NB4 (cell line): ENCODE measurements around the gene KRT15.

Source experiments
- DNase-seq: peaks from one replicate; pipeline ENCODE4 v3.0.0; 2010; ENCODE audit warnings: low read depth
- H3K4me3 ChIP-seq: one replicate; pipeline ENCODE4 v1.5.1; 2011; ENCODE audit warnings: mild to moderate bottlenecking, low read depth, low read length, moderate library complexity
- MYC ChIP-seq: IDR thresholded peaks from 2 replicates; pipeline ENCODE4 v1.6.1; 2011; ENCODE audit warnings: low read depth, low read length
- POLR2A ChIP-seq: IDR thresholded peaks from 2 replicates; pipeline ENCODE4 v1.6.1; 2011; ENCODE audit warnings: mild to moderate bottlenecking; ENCODE audit not compliant: insufficient read length; ENCODE audit errors: extremely low read depth
- TF ChIP-seq, protein P1 (sequence below): IDR thresholded peaks from 2 replicates; pipeline ENCODE4 v1.6.1; 2011; ENCODE audit warnings: low read depth, low read length
- TF ChIP-seq, protein P2 (sequence below): IDR thresholded peaks from one replicate; pipeline ENCODE4 v1.5.1; 2012; ENCODE audit warnings: low read depth, low read length

The KRT15 gene

DNA sequence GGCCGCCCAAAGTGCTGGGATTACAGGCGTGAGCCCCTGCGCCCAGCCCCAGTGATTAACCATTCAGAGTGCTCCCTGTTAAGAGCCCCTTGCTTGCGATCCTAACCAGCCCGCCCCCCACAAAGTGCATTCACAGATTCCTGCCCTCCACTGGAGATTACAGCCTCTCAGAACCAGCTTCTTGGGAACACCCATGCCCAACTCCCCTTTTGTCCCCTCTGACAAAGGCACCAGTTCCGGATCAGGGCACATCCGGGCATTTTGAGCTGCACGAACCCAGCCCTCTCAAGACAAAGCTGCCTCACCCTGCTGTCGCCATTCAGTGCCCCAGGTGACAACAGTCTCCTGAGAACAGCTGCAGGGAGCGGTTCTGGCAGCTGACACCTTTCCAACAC is 10.3 kb upstream of the KRT15 start:
- TF ChIP-seq, protein P1, sequence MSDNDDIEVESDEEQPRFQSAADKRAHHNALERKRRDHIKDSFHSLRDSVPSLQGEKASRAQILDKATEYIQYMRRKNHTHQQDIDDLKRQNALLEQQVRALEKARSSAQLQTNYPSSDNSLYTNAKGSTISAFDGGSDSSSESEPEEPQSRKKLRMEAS: no peak
- TF ChIP-seq, protein P2, sequence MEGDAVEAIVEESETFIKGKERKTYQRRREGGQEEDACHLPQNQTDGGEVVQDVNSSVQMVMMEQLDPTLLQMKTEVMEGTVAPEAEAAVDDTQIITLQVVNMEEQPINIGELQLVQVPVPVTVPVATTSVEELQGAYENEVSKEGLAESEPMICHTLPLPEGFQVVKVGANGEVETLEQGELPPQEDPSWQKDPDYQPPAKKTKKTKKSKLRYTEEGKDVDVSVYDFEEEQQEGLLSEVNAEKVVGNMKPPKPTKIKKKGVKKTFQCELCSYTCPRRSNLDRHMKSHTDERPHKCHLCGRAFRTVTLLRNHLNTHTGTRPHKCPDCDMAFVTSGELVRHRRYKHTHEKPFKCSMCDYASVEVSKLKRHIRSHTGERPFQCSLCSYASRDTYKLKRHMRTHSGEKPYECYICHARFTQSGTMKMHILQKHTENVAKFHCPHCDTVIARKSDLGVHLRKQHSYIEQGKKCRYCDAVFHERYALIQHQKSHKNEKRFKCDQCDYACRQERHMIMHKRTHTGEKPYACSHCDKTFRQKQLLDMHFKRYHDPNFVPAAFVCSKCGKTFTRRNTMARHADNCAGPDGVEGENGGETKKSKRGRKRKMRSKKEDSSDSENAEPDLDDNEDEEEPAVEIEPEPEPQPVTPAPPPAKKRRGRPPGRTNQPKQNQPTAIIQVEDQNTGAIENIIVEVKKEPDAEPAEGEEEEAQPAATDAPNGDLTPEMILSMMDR: no peak
- TF ChIP-seq MYC: no peak
- no peak for DNase-seq
- no peak overlapping the region for H3K4me3 ChIP-seq

DNA sequence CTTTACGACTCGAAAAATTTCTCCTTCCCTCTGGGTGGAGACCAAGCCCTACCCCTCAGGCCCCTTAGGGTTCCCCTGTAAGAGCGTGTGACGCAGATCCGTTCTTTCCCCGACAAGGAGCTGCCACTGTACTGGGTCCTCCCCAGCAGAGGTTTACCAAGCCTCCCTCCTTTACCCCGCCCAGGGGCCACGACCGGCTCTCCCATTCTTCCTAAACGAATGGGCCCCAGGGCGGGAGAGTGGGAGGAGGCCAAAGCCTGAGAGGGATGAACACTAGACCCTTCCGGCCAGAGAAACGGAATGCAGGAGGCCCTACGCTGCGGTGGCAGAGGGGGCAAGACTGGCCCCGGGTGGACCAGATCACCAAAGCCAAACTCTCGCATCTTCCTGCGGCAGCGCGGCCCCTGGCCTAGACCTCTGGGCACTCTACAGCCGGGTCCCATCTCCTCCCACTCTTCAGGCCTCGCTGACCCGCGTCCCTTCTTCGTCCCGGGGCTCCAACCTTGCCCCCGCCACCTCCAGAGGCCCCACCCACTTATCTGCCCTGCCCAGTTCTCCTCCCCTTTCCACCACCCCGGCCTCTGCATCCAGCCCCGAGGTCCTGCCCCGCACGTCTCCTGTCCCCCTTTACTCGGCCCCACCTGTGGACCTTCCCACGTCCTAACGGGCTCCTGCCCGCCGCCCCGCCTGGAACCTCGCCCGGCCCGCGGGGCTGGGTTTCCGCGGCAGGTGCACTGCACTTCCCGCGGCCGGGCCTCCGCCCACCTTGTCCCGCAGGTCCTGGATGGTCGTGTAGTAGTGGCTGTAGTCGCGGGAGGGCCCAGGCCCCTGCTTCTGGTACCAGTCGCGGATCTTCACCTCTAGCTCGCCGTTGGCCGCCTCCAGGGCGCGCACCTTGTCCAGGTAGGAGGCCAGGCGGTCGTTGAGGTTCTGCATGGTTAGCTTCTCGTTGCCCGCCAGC is 8.7 kb upstream of the KRT15 start:
- H3K4me3 ChIP-seq: no peak overlapping the region
- TF ChIP-seq POLR2A: no peak
- TF ChIP-seq, protein P2: no peak
- no peak for TF ChIP-seq MYC
- TF ChIP-seq, protein P1: no peak
- DNase-seq: no peak

DNA sequence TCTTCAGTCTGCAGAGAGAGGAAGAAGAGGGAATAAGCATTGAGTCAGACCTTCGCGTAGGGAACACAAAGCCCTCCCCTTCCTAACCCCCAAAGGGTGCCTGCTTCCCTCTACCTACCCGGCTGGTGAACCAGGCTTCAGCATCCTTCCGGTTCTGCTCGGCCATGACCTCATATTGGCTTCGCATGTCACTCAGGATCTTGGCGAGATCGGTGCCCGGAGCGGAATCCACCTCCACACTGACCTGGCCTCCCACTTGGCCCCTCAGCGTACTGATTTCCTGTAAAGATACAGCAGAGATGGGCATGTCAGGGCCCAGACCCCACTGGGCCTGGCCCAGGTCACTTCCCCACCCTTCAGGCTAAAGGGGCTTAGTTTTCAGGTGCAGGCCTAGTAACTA is 5.6 kb upstream of the KRT15 start:
- no peak for DNase-seq
- no peak for TF ChIP-seq POLR2A
- TF ChIP-seq, protein P1: no peak
- TF ChIP-seq, protein P2: no peak
- TF ChIP-seq MYC: no peak
- no peak overlapping the region for H3K4me3 ChIP-seq

DNA sequence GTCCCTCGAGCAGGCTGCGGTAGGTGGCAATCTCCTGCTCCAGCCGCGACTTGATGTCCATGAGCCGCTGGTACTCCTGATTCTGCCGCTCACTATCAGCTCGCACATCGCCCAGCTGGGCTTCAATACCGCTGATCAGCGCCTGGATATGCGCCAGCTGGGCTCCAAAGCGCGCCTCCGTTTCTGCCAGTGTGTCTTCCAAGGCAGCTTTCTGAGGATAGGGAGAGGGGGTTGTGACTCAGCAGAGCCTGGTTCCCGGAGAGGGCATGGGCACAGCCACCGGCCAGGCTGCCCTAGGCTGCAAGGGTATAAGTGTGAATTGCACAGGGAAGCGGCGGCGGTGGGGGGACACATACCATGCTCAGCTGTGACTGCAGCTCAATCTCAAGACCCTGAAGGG is 5.1 kb upstream of the KRT15 start:
- no peak overlapping the region for H3K4me3 ChIP-seq
- TF ChIP-seq, protein P2: no peak
- TF ChIP-seq MYC (no peak), POLR2A (no peak)
- TF ChIP-seq, protein P1: no peak
- DNase-seq: no peak

DNA sequence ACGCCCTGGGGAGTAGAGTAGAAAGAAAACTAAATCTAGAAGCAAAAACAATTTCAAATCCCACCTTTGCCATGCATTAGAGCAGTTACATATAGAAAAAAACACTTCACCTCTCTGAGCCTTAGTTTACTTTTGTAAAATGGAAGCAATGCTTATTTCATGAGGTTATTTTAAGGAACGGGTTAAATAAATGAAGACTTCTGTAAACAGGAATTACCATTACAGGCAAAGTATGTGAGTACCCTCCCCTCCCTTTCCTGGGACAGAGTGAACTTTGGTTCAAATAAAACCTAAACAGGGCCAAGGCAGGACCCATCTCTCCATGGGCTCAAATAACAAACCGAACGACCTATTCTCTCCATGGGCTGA is 4.5 kb upstream of the KRT15 start:
- H3K4me3 ChIP-seq: no peak overlapping the region
- no peak for DNase-seq
- TF ChIP-seq MYC (no peak), POLR2A (no peak)
- TF ChIP-seq, protein P1: no peak
- TF ChIP-seq, protein P2: no peak
